HepG2 (cell line): ENCODE results near the gene ZC3H4. TPM values are rescaled to one million over a fixed set of nuclear protein-coding genes. Genes with fewer than 3 reads are reported as not detected.

Source experiments
- HIVEP1 ChIP-seq: sonication (generic); formaldehyde crosslinking; IDR thresholded peaks from 2 replicates; pipeline ENCODE4 v1.4.0; 2020; ENCODE audit warnings: mild to moderate bottlenecking, missing genetic modification reagents
- TCF7 ChIP-seq: sonication (generic); IDR thresholded peaks from 2 replicates; pipeline ENCODE4 v1.6.1; 2016; ENCODE audit warnings: antibody characterized with exemption, low read depth
- YEATS2 ChIP-seq: sonication (generic); formaldehyde crosslinking; IDR thresholded peaks from 2 replicates; pipeline ENCODE4 v1.4.0; 2020; ENCODE audit warnings: missing genetic modification reagents, borderline replicate concordance
- ZNF138 ChIP-seq: sonication (generic); formaldehyde crosslinking; IDR thresholded peaks from 2 replicates; pipeline ENCODE4 v1.5.0; 2020; ENCODE audit warnings: mild to moderate bottlenecking, low read depth, missing genetic modification reagents
- ZNF234 ChIP-seq: sonication (generic); formaldehyde crosslinking; conservative IDR thresholded peaks from 2 replicates; pipeline ENCODE4 v1.5.1; 2020; ENCODE audit warnings: mild to moderate bottlenecking, missing genetic modification reagents
- ZNF629 ChIP-seq: sonication (generic); formaldehyde crosslinking; conservative IDR thresholded peaks from 2 replicates; pipeline ENCODE4 v1.5.0; 2020; ENCODE audit warnings: missing genetic modification reagents
- ZNF83 ChIP-seq: sonication (generic); formaldehyde crosslinking; IDR thresholded peaks from 2 replicates; pipeline ENCODE4 v1.4.0; 2020; ENCODE audit warnings: missing genetic modification reagents, mild to moderate bottlenecking, borderline replicate concordance
- polyA plus RNA-seq, 8 experiments: library from polyadenylated mRNA; depleted of rRNA in 3 of 8; stranded (reverse) in 7 of 8; unstranded in 1 of 8; fragments of >200 nt; fragmentation: Illumina TruSeq in 4 of 8; extraction: Trizol in 4 of 8; gene quantifications; 2 replicates each; pipeline versions ENCODE4 v1.2.1 to v1.2.3, GENCODE V29; 2011 to 2016; ENCODE audit warnings: low read depth in 4 of 8, missing spikeins in 1 of 8, mixed read lengths in 1 of 8; ENCODE audit not compliant: insufficient read depth in 1 of 8
- total RNA-seq, 5 experiments: library from RNA; depleted of rRNA; stranded (reverse); fragments of >200 nt; fragmentation: Illumina TruSeq; extraction: Trizol; gene quantifications; 2 replicates each; pipeline ENCODE4 v1.2.3, GENCODE V29; 2016; ENCODE audit warnings: low read depth in 1 of 5
- TF ChIP-seq, protein P1 (sequence below): sonication (generic); formaldehyde crosslinking; IDR thresholded peaks from 2 replicates; pipeline ENCODE4 v1.5.0; 2020; ENCODE audit warnings: mild to moderate bottlenecking, missing genetic modification reagents, borderline replicate concordance
- TF ChIP-seq, protein P2 (sequence below): sonication (generic); formaldehyde crosslinking; IDR thresholded peaks from 2 replicates; pipeline ENCODE4 v1.4.0; 2020; ENCODE audit warnings: mild to moderate bottlenecking, missing genetic modification reagents, borderline replicate concordance
- TF ChIP-seq, protein P3 (sequence below): sonication (generic); formaldehyde crosslinking; IDR thresholded peaks from 2 replicates; pipeline ENCODE4 v1.4.0; 2020; ENCODE audit warnings: missing genetic modification reagents
- TF ChIP-seq, protein P4 (sequence below), 2 experiments: fragments of 450-650 bp in 1 of 2; sonication (generic) in 1 of 2; formaldehyde crosslinking in 1 of 2; IDR thresholded peaks; 2 replicates each; pipeline versions ENCODE4 v1.6.1 to v1.8.0; 2016 to 2022; ENCODE audit warnings: antibody characterized with exemption in 1 of 2, mild to moderate bottlenecking in 1 of 2, missing genetic modification reagents in 1 of 2

ZC3H4 gene
- total and polyA plus RNA-seq, 2 of the 13 experiments (the other 11 are each of a cell fraction or from before 2014, with no cell fraction given) = 1.8 to 10.7 TPM

DNA sequence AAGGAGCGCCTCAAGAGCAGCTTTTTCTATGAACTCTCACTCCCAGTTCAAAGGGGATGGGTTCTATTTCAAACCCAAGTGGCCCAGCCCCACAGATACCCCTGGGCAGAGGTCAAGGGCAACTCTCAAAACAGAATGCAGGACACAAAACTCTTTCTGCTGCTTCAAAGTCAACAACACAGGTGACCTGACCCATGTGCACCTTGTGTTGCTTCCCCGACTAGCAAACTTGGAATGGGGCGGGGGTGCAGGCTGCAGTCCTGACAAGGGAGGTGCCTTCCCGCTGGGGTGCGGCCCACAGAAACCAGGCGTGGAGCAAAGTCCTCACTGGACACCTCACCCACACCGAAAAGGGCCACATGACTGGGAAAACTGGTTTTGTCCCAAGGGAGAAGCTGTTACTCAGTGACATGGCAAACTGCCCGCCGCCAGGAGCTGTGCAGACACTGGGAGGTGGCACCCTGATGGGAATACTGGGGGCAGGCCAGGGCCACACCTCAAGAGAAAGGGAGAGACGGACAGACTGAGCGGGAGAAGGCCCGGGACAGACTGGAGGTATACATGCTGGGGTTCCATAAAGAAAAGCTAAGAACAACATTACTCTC, 17.4 kb downstream of the ZC3H4 start (continued):
- TF ChIP-seq, protein P1, sequence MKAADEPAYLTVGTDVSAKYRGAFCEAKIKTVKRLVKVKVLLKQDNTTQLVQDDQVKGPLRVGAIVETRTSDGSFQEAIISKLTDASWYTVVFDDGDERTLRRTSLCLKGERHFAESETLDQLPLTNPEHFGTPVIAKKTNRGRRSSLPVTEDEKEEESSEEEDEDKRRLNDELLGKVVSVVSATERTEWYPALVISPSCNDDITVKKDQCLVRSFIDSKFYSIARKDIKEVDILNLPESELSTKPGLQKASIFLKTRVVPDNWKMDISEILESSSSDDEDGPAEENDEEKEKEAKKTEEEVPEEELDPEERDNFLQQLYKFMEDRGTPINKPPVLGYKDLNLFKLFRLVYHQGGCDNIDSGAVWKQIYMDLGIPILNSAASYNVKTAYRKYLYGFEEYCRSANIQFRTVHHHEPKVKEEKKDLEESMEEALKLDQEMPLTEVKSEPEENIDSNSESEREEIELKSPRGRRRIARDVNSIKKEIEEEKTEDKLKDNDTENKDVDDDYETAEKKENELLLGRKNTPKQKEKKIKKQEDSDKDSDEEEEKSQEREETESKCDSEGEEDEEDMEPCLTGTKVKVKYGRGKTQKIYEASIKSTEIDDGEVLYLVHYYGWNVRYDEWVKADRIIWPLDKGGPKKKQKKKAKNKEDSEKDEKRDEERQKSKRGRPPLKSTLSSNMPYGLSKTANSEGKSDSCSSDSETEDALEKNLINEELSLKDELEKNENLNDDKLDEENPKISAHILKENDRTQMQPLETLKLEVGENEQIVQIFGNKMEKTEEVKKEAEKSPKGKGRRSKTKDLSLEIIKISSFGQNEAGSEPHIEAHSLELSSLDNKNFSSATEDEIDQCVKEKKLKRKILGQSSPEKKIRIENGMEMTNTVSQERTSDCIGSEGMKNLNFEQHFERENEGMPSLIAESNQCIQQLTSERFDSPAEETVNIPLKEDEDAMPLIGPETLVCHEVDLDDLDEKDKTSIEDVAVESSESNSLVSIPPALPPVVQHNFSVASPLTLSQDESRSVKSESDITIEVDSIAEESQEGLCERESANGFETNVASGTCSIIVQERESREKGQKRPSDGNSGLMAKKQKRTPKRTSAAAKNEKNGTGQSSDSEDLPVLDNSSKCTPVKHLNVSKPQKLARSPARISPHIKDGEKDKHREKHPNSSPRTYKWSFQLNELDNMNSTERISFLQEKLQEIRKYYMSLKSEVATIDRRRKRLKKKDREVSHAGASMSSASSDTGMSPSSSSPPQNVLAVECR = peak; percentile 86; the same call in 1 of the 2 replicates
- TF ChIP-seq ZNF83 (CRISPR knock-in tag) (0 out of 2 replicates have a peak, but pooled peaks have one; percentile 24), ZNF234 (CRISPR knock-in tag) (no peak), TCF7 (peak; percentile 77), YEATS2 (peak; percentile 65; the same call in 1 of the 2 replicates), ZNF138 (CRISPR knock-in tag) (no peak), ZNF629 (CRISPR knock-in tag) (0 out of 2 replicates have a peak, but pooled peaks have one; percentile 31), HIVEP1 (CRISPR knock-in tag) (peak; percentile 75)
- TF ChIP-seq, protein P2, sequence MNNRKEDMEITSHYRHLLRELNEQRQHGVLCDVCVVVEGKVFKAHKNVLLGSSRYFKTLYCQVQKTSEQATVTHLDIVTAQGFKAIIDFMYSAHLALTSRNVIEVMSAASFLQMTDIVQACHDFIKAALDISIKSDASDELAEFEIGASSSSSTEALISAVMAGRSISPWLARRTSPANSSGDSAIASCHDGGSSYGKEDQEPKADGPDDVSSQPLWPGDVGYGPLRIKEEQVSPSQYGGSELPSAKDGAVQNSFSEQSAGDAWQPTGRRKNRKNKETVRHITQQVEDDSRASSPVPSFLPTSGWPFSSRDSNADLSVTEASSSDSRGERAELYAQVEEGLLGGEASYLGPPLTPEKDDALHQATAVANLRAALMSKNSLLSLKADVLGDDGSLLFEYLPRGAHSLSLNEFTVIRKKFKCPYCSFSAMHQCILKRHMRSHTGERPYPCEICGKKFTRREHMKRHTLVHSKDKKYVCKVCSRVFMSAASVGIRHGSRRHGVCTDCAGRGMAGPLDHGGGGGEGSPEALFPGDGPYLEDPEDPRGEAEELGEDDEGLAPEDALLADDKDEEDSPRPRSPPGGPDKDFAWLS (CRISPR knock-in tag) = peak; percentile 72; the same call in 1 of the 2 replicates
- TF ChIP-seq, protein P3, sequence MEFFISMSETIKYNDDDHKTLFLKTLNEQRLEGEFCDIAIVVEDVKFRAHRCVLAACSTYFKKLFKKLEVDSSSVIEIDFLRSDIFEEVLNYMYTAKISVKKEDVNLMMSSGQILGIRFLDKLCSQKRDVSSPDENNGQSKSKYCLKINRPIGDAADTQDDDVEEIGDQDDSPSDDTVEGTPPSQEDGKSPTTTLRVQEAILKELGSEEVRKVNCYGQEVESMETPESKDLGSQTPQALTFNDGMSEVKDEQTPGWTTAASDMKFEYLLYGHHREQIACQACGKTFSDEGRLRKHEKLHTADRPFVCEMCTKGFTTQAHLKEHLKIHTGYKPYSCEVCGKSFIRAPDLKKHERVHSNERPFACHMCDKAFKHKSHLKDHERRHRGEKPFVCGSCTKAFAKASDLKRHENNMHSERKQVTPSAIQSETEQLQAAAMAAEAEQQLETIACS (CRISPR knock-in tag) = no peak
- TF ChIP-seq, protein P4, sequence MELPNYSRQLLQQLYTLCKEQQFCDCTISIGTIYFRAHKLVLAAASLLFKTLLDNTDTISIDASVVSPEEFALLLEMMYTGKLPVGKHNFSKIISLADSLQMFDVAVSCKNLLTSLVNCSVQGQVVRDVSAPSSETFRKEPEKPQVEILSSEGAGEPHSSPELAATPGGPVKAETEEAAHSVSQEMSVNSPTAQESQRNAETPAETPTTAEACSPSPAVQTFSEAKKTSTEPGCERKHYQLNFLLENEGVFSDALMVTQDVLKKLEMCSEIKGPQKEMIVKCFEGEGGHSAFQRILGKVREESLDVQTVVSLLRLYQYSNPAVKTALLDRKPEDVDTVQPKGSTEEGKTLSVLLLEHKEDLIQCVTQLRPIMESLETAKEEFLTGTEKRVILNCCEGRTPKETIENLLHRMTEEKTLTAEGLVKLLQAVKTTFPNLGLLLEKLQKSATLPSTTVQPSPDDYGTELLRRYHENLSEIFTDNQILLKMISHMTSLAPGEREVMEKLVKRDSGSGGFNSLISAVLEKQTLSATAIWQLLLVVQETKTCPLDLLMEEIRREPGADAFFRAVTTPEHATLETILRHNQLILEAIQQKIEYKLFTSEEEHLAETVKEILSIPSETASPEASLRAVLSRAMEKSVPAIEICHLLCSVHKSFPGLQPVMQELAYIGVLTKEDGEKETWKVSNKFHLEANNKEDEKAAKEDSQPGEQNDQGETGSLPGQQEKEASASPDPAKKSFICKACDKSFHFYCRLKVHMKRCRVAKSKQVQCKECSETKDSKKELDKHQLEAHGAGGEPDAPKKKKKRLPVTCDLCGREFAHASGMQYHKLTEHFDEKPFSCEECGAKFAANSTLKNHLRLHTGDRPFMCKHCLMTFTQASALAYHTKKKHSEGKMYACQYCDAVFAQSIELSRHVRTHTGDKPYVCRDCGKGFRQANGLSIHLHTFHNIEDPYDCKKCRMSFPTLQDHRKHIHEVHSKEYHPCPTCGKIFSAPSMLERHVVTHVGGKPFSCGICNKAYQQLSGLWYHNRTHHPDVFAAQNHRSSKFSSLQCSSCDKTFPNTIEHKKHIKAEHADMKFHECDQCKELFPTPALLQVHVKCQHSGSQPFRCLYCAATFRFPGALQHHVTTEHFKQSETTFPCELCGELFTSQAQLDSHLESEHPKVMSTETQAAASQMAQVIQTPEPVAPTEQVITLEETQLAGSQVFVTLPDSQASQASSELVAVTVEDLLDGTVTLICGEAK (IDR thresholded peaks at IDR 0.05) = no peak
- TF ChIP-seq, protein P4 (CRISPR knock-in tag; IDR thresholded peaks at IDR 0.05) = peak; percentile 50; the same call in 1 of the 2 replicates
